Calu3 (cell line): ENCODE measurements around the gene MMEL1. TPM values are rescaled to one million over a fixed set of nuclear protein-coding genes. Genes with fewer than 3 reads are reported as not detected.
A peak's percentile ranks its signal among the peaks of the same experiment; 100 is the strongest.

Source experiments
- BruUV-seq: library from RNA; stranded (reverse); fragments of 400-500 nt; replicated peaks from 2 replicates; lab custom pipeline; 2021; lab: Mats Ljungman, UMichigan
- CTCF ChIA-PET: fragments of 300-600 bp; sonication (Branson Sonifier 250); formaldehyde crosslinking; loops from one replicate; lab custom pipeline; 2022; ENCODE audit warnings: antibody characterized with exemption; lab: Charles Lee
- DNase-seq: peaks from one replicate; pipeline ENCODE4 v3.0.0; 2022
- H3K27ac Mint-ChIP-seq: one replicate; pipeline ENCODE4 v1.8.0; 2022; ENCODE audit warnings: mixed read lengths; ENCODE audit not compliant: unreplicated experiment
- H3K27me3 Mint-ChIP-seq: one replicate; pipeline ENCODE4 v1.8.0; 2022; ENCODE audit warnings: mixed read lengths; ENCODE audit not compliant: unreplicated experiment
- H3K36me3 Mint-ChIP-seq: one replicate; pipeline ENCODE4 v1.8.0; 2022; ENCODE audit warnings: mild to moderate bottlenecking, moderate library complexity, mixed read lengths; ENCODE audit not compliant: insufficient read depth, unreplicated experiment
- H3K4me1 Mint-ChIP-seq: one replicate; pipeline ENCODE4 v1.8.0; 2022; ENCODE audit warnings: mild to moderate bottlenecking, low read depth, mixed read lengths; ENCODE audit not compliant: unreplicated experiment
- H3K4me3 Mint-ChIP-seq: one replicate; pipeline ENCODE4 v1.8.0; 2022; ENCODE audit warnings: mild to moderate bottlenecking, low read depth, moderate library complexity, mixed read lengths; ENCODE audit not compliant: unreplicated experiment
- H3K9me3 Mint-ChIP-seq: one replicate; pipeline ENCODE4 v1.8.0; 2022; ENCODE audit warnings: low read depth, mixed read lengths; ENCODE audit not compliant: unreplicated experiment
- CTCF ChIP-seq: fragments of 200-600 bp; IDR thresholded peaks from one replicate; pipeline ENCODE4 v1.8.0; 2022; ENCODE audit warnings: antibody characterized with exemption; ENCODE audit not compliant: unreplicated experiment
- intact Hi-C: fragments of 100-400 bp; cut with micrococcal nuclease; formaldehyde crosslinking; loops from one replicate; pipeline ENCODE4 v1.10.0; 2022; ENCODE audit not compliant: unreplicated experiment
- total RNA-seq: library from RNA; stranded (reverse); gene quantifications from 2 replicates; pipeline ENCODE4 v1.2.3, GENCODE V29; 2022

MMEL1 gene
- total RNA-seq, 1 experiment from 2014 or later = 5.6 TPM

- peak; percentile 54 for DNase-seq
- no peak for TF ChIP-seq CTCF
Observed at GRCh38 chr1:2594001-2594640, 38.7 kb downstream of the MMEL1 start.

GRCh38 chr1:2593251-2593878, 39.5 kb downstream of the MMEL1 start:
- Mint-ChIP-seq H3K4me1 (peaks cover 17% of the 10 kb centered on the region), H3K4me3 (peak overlapping the region; percentile 63), H3K9me3 (no peaks in the 10 kb centered on the region), H3K27ac (peak overlapping the region; percentile 69), H3K27me3 (peaks cover 17% of the 10 kb centered on the region), H3K36me3 (peaks cover 17% of the 10 kb centered on the region)
- no peak for DNase-seq
- intact Hi-C loops = no loop called here
- TF ChIP-seq CTCF = no peak
- BruUV-seq = no TSS peak
- CTCF ChIA-PET = no interaction called here

More at GRCh38 chr1:2594001-2594640, 38.7 kb downstream of the MMEL1 start:
- peak overlapping the region; percentile 17 for H3K4me3 Mint-ChIP-seq
- peaks cover 17% of the 10 kb centered on the region for H3K36me3 Mint-ChIP-seq
- no TSS peak for BruUV-seq
- intact Hi-C loops = no loop called here
- no peaks in the 10 kb centered on the region for H3K9me3 Mint-ChIP-seq
- no peak overlapping the region for H3K27ac Mint-ChIP-seq
- H3K4me1 Mint-ChIP-seq = peaks cover 17% of the 10 kb centered on the region
- CTCF ChIA-PET = no interaction called here
- H3K27me3 Mint-ChIP-seq = peaks cover 19% of the 10 kb centered on the region

GRCh38 chr1:2592672-2593071, 40.1 kb downstream of the MMEL1 start:
- H3K27me3 Mint-ChIP-seq = peaks cover 10% of the 10 kb centered on the region
- peaks cover 13% of the 10 kb centered on the region for H3K4me1 Mint-ChIP-seq
- CTCF ChIA-PET = no interaction called here
- DNase-seq = peak; percentile 57
- H3K27ac Mint-ChIP-seq = peak overlapping the region; percentile 69
- no peaks in the 10 kb centered on the region for H3K9me3 Mint-ChIP-seq
- TF ChIP-seq CTCF = no peak
- H3K36me3 Mint-ChIP-seq = peaks cover 18% of the 10 kb centered on the region
- intact Hi-C loops = no loop called here
- BruUV-seq = no TSS peak
- peak overlapping the region; percentile 63 for H3K4me3 Mint-ChIP-seq

- CTCF ChIA-PET = no interaction called here
Observed at GRCh38 chr1:2591581-2592261, 41.1 kb downstream of the MMEL1 start.

More at GRCh38 chr1:2591581-2592261, 41.1 kb downstream of the MMEL1 start:
- H3K4me3 Mint-ChIP-seq = peak overlapping the region; percentile 49
- H3K27ac Mint-ChIP-seq = no peak overlapping the region
- no peak for TF ChIP-seq CTCF
- DNase-seq = no peak
- H3K9me3 Mint-ChIP-seq = no peaks in the 10 kb centered on the region
- H3K4me1 Mint-ChIP-seq = peaks cover 8% of the 10 kb centered on the region
- BruUV-seq = no TSS peak
- H3K27me3 Mint-ChIP-seq = peaks cover under 1% of the 10 kb centered on the region
- peaks cover 28% of the 10 kb centered on the region for H3K36me3 Mint-ChIP-seq
- intact Hi-C loops = no loop called here
